GM10266 (cell line): ENCODE results near the gene PRKAR2A.
"Not testable (repeated sequence)": the region's sequence is repeated elsewhere in the genome, so short reads cannot be mapped to it uniquely, and the experiment has no call there.

Source experiments
- DNase-seq: peaks from one replicate; pipeline ENCODE4 v3.0.0; 2012; ENCODE audit errors: extremely low spot score
- TF ChIP-seq, protein P1 (sequence below): IDR thresholded peaks from 2 replicates; pipeline ENCODE4 v1.5.1; 2012; ENCODE audit warnings: mild to moderate bottlenecking, low read depth; ENCODE audit not compliant: control insufficient read depth, insufficient read depth; ENCODE audit errors: missing control alignments

The PRKAR2A gene

DNA sequence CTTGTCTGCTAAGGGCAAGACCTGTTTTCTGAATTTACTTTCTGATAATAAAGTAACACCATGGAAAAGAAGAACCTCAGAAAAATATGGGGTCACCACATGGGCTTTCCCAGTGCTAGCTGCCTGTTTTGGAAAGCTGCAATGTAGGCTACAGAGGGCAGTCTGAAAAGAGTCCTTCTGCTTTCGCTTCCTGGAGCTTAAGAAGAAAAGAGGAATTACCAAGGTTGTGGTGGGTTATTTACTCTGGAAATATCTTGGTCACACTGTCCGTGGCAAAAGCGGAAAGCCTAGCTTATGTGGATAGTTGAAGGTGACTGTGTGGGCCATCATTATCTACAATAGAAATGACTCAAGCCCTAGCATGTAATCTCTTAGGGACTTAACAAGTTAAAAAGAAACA, 98.9 kb downstream of the PRKAR2A start:
- no peak for DNase-seq
- TF ChIP-seq, protein P1, sequence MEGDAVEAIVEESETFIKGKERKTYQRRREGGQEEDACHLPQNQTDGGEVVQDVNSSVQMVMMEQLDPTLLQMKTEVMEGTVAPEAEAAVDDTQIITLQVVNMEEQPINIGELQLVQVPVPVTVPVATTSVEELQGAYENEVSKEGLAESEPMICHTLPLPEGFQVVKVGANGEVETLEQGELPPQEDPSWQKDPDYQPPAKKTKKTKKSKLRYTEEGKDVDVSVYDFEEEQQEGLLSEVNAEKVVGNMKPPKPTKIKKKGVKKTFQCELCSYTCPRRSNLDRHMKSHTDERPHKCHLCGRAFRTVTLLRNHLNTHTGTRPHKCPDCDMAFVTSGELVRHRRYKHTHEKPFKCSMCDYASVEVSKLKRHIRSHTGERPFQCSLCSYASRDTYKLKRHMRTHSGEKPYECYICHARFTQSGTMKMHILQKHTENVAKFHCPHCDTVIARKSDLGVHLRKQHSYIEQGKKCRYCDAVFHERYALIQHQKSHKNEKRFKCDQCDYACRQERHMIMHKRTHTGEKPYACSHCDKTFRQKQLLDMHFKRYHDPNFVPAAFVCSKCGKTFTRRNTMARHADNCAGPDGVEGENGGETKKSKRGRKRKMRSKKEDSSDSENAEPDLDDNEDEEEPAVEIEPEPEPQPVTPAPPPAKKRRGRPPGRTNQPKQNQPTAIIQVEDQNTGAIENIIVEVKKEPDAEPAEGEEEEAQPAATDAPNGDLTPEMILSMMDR, result no peak

DNA sequence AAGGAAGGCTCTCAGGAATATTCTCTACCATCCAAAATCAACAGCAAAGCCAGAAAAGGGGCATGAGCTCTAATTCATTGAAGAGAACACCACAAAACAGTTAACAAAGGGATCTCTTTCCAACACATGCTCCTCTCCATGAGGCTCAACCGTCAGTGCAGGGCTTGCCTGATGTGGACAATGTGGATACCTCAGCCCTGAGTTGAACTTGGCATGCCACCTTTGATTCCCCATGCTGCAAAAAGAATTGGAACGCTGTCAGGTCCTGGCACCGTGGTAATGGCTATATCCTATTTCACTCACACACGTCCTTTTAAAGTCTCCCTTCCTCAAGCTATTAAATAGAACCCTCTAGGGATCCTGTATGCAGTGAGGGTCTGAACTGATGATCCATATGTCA, 100.0 kb downstream of the PRKAR2A start:
- no peak for DNase-seq
- TF ChIP-seq, protein P1, result no peak

DNA sequence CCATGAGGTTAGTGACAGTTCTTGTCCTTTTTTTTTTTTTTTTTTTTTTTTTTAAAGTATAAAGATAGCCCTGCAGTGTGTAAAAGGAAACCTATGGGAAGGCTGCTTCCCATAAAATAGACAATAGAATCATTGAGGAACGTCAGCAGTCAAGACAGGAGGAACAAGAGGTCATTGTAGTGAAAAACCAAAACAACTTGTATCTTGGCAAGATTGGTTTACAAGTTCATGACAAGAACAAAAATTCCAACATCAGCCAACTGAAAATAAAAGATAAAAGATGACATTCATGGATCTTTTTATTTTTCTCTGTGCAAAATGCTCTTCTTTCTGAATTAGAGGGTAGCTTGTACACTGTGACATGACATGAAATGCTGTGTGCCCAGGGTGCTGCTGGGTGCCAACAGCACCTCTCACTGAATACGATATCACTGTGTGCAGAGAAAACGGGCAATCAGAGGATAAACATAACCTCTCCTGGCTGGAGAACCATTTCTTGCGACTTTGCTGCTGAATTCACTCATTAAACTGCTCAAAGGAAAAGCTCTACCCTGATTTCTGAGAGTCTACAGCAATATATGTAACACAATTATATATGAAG, 100.6 kb downstream of the PRKAR2A start:
- no peak for DNase-seq

DNA sequence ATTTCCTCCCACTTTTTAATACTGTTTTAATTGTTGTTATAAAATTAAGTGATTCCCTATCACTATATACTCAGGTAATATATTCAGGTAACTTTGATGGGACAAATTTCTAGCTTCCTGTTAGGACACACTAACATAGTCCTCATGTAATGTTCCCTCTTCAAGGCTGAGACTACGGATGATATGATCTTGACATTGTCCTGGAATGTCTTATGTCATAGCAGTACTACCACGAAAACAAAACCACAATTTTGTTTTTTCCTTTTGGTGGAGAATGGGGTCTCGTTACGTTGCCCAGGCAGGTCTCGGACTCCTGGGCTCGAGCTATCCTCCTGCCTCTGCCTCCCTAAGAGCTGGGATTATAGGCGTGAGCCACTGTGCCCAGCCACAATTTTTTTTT, 103.9 kb downstream of the PRKAR2A start:
- DNase-seq, result no peak
- TF ChIP-seq, protein P1, result no peak

More for the DNA sequence above, 100.6 kb downstream of the PRKAR2A start:
- TF ChIP-seq, protein P1, result no peak

DNA sequence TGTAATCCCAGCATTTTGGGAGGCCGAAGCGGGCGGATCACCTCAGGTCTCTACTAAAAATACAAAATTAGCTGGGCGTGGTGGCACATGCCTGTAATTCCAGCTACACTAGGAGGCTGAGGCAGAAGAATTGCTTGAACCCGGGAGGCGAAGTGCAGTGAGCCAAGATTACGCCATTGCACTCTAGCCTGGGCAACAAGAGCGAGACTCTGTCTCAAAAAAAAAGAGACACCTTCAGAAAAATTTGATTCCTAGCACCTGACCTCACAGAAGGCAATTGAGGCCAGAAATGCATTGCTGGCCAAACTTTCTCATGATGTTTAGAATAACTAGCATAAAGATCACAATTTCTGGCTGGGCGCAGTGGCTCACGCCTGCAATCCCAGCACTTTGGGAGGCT, 106.4 kb downstream of the PRKAR2A start:
- not testable (repeated sequence) for DNase-seq

DNA sequence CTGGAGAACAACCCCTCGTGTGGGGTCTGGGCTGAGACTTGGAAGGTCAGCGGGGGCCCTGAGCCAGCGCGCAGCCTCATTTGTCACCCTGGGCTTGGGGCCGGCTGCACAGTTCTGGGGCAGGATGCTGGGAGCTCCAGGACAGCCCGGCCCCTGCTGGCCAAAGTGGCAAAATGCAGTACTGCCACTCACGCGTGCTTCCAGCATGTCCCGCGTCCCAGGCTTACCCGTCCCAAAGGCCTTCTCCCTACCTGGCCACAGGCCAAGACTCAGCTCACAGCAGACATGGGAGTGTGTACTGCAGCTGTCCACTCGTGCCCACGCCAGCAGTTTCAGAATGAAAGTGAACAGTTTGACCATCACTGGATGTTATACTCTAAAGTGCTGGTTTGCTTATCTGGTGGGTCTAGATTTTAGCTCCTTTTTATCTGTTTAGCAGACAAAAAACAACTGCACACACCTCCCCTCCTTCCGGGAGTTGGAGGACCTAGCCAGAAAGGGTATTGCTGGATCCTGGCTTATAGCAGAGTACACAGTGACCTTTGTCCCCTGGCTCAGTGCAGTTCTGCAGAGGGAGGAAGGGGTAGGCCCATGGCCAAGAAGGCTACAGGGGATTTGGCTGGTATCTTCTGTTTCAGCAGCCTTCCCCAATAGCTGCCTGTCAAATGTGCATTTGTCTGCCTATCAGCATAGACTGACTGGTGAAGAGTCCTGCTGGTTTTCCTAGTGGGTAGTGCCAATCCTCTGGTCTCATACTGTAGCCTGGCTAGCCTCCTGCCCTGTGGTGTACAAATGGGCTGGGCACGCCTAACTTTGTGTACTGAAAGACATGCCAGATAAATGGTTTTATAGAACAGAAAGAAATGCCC, 107.5 kb downstream of the PRKAR2A start:
- TF ChIP-seq, protein P1, result peak; percentile 85
- DNase-seq, result peak; percentile 86

DNA sequence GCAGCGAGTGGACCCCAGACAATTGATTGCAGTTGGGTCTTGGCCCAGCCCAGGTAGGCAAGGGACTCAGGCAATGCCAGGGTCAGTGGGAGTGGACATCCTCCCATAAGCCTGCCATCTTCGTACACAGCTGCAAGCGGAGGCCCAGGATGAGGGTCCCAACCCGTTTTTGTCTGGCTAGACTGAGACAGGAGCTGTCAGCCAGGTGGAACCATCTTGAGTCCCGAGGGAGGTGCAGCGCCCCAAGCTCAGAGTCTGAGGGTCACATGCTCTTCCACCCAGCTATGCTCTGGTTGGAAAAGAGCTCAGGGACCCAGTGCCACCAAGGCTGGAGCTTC, 108.1 kb downstream of the PRKAR2A start:
- TF ChIP-seq, protein P1, result no peak
- DNase-seq, result no peak
